Heart left ventricle (tissue), 16 donors: Measurements from ENCODE around the gene SHOC1. TPM values are rescaled to one million over a fixed set of nuclear protein-coding genes. Genes with fewer than 3 reads are reported as not detected.

ENCODE experiments used
- ATAC-seq, 4 donors: fragments of 200-7000 bp; cut with Tn5 transposase; one replicate each; pipeline ENCODE4 v1.9.1; 2020 to 2022; ENCODE audit warnings: moderate library complexity in 4 of 4, mild to moderate bottlenecking in 3 of 4, moderate number of reproducible peaks in 1 of 4
- DNase-seq, 5 donors: peaks; one replicate each; pipeline ENCODE4 v3.0.0-alpha.2; 2020
- H3K27ac ChIP-seq, 12 donors: fragments of 200-600 bp; sonication (generic) in 4 of 12; one replicate each; pipeline versions ENCODE4 v1.5.0 to v1.8.0; 2016 to 2022; ENCODE audit warnings: mild to moderate bottlenecking in 2 of 12
- H3K27me3 ChIP-seq, 9 donors: fragments of 200-600 bp; sonication (generic) in 2 of 9; one replicate each; pipeline versions ENCODE4 v1.5.1 to v1.8.0; 2016 to 2022; ENCODE audit warnings: mild to moderate bottlenecking in 3 of 9
- H3K36me3 ChIP-seq, 9 donors: fragments of 200-600 bp; sonication (generic) in 2 of 9; one replicate each; pipeline versions ENCODE4 v1.5.0 to v1.8.0; 2018 to 2022; ENCODE audit warnings: mild to moderate bottlenecking in 2 of 9
- H3K4me1 ChIP-seq, 12 donors: fragments of 200-600 bp; sonication (generic) in 4 of 12; one replicate each; pipeline versions ENCODE4 v1.5.0 to v1.8.0; 2016 to 2022; ENCODE audit warnings: mild to moderate bottlenecking in 3 of 12
- H3K4me3 ChIP-seq, 12 donors: fragments of 200-600 bp; sonication (generic) in 4 of 12; one replicate each; pipeline versions ENCODE4 v1.5.0 to v1.8.0; 2017 to 2022; ENCODE audit warnings: mild to moderate bottlenecking in 9 of 12, moderate library complexity in 4 of 12
- H3K9me3 ChIP-seq, 12 donors: fragments of 200-600 bp; sonication (generic) in 4 of 12; one replicate each; pipeline versions ENCODE4 v1.5.0 to v1.8.0; 2016 to 2022; ENCODE audit warnings: mild to moderate bottlenecking in 1 of 12
- CTCF ChIP-seq, 12 donors: fragments of 200-600 bp; sonication (generic) in 4 of 12; IDR thresholded peaks; one replicate each; pipeline versions ENCODE4 v1.5.0 to v1.8.0; 2018 to 2022; ENCODE audit warnings: antibody characterized with exemption in 12 of 12, mild to moderate bottlenecking in 5 of 12
- POLR2A ChIP-seq, 2 donors: fragments of 450-650 bp; IDR thresholded peaks; one replicate each; pipeline ENCODE4 v1.6.1; 2017; ENCODE audit warnings: antibody characterized with exemption in 2 of 2, mild to moderate bottlenecking in 2 of 2, moderate library complexity in 2 of 2
- WGBS, 4 donors: extraction: QIAGEN DNeasy Blood & Tissue Kit in 2 of 4; methylation state at CpG; one replicate each; pipeline versions ENCODE4 v1.1.5 to v1.1.7; 2013 to 2018; 5-methylcytosine and 5-hydroxymethylcytosine counted together
- intact Hi-C, 10 donors: fragments of 100-400 bp; cut with DNase I; formaldehyde crosslinking; loops; one replicate each; pipeline versions ENCODE4 v1.11.1 to v1.14.2; 2022
- long read RNA-seq, 3 donors: library from polyadenylated mRNA; unstranded; transcript quantifications; one replicate each; pipeline ENCODE4 v2.0.0, GENCODE V29; 2020 to 2021
- polyA plus RNA-seq, 2 donors: library from polyadenylated mRNA; stranded (reverse); fragments of 200-250 nt; gene quantifications; one replicate each; pipeline ENCODE4 v1.2.3, GENCODE V29; 2013
- total RNA-seq, 9 donors: library from RNA; depleted of rRNA in 2 of 9; stranded (reverse); fragments of >200 nt in 2 of 9; fragmentation: NEBNext Ultra II Directional in 3 of 9; extraction: Animal tissue kit (Norgen Biotek cat#: 25700) in 3 of 9; gene quantifications; one replicate each; pipeline versions ENCODE4 v1.1.0 to v1.2.4, GENCODE V29; 2016 to 2023
- donor health status: ischemic (EF 13 %, LVEDD 7.1; RV severe dilation, severe dysfunction).
- donor health status: healthy with polysubstance abuse.
- donor health status: DM: no; HTN: yes; CAD: no.
- donor health status: DM: no; HTN: no; CAD: no.
- donor health status: ischemic (EF 25% LVEDD 6.9; RV normal size, moderate dysfunction).
- donor health status: ischemic (EF 25% LVEDD 5.7; RV mildly dilated, moderate dysfunction).
- donor health status: healthy.
- donor health status: DM: yes; HTN: yes; CAD: no.
- donor health status: ischemic (EF 35%, LVEDD 5.7; RV mildly dilated, moderate dysfunction).
- donor health status: nonischemic (EF 11% LVEDD 7.7; RV severe dilation, severe dysfunction).
- donor health status: DM: yes; HTN: yes; CAD: no.
- donor health status: PGD.
- donor health status: ischemic (EF 29% LVEDD 5.4; RV normal size, mild dysfunction).
- donor health status: nonischemic (EF 23%, LVEDD 6.1; RV moderate dilation, normal function).

Gene SHOC1
- total RNA-seq (not detected), polyA plus RNA-seq (under 1 TPM in 1 of 2 donors, not detected in 1; 0.01 TPM)
- long read RNA-seq, donor 1: 0 reads
- long read RNA-seq, donor 2: 0 reads
- long read RNA-seq, donor 3: 0 reads

- peak within 1 kb of the TSS in 1 of 12 donors; percentile 21 for H3K4me3 ChIP-seq
- H3K4me1 ChIP-seq: no peaks in the 10 kb centered on the region
- DNase-seq (peak in 2 of 5 donors; percentile 8 to 26), ATAC-seq (no peak)
- WGBS, 4 donors: 81 to 94% (median 84%) methylated on average over 28 to 29 of the region's 29 CpGs
- no peaks in the 10 kb centered on the region for H3K36me3 ChIP-seq
- no peak within 1 kb of the TSS for H3K27ac ChIP-seq
- no peaks in the 10 kb centered on the region for H3K9me3 ChIP-seq
- intact Hi-C loops: loop anchor here in 1 of 10 donors (10.0 kb wide), 1 partner anchor 90 kb away; no protein-coding TSS in a partner anchor
- TF ChIP-seq CTCF (IDR thresholded peaks at IDR 0.05) (no peak), POLR2A (IDR thresholded peaks at IDR 0.05) (no peak)
- no peaks in the 10 kb centered on the region for H3K27me3 ChIP-seq
Measured at GRCh38 chr9:111794835-111795556, at the start of gene SHOC1. Gene SHOC1, minus strand, starts transcription at chr9:111794937. Its CDS starts 3,519 bp downstream, at chr9:111791418.

GRCh38 chr9:111843971-111844370, 49.2 kb upstream of the SHOC1 start:
- no peak overlapping the region for H3K4me3 ChIP-seq
- peaks cover 0 to 21% (median 0%) of the 10 kb centered on the region in 12 donors for H3K4me1 ChIP-seq
- intact Hi-C loops: no loop called here
- no peaks in the 10 kb centered on the region for H3K9me3 ChIP-seq
- DNase-seq (no peak), ATAC-seq (no peak)
- H3K27me3 ChIP-seq: no peaks in the 10 kb centered on the region
- no peak overlapping the region for H3K27ac ChIP-seq
- TF ChIP-seq POLR2A (IDR thresholded peaks at IDR 0.05) (no peak), CTCF (IDR thresholded peaks at IDR 0.05) (no peak)
- 80 to 91% (median 88%) methylated on average over 3 of the region's 3 CpGs for WGBS, 4 donors
- no peaks in the 10 kb centered on the region for H3K36me3 ChIP-seq

- WGBS, 4 donors: 92 to 100% (median 96%) methylated on average over 1 of the region's 1 CpG
- H3K27me3 ChIP-seq: no peaks in the 10 kb centered on the region
Measured at GRCh38 chr9:111842313-111842712, 47.6 kb upstream of the SHOC1 start.

More at GRCh38 chr9:111842313-111842712, 47.6 kb upstream of the SHOC1 start:
- TF ChIP-seq CTCF (IDR thresholded peaks at IDR 0.05): no peak
- no peak for TF ChIP-seq POLR2A (IDR thresholded peaks at IDR 0.05)
- DNase-seq: no peak
- no peak for ATAC-seq
- H3K4me3 ChIP-seq: no peak overlapping the region
- H3K27ac ChIP-seq: no peak overlapping the region
- intact Hi-C loops: no loop called here
- H3K4me1 ChIP-seq: peaks cover 0 to 25% (median 0%) of the 10 kb centered on the region in 12 donors
- no peaks in the 10 kb centered on the region for H3K36me3 ChIP-seq
- no peaks in the 10 kb centered on the region for H3K9me3 ChIP-seq
